ENCODE data around the gene PHRF1. TPM values are rescaled to one million over a fixed set of nuclear protein-coding genes. Genes with fewer than 3 reads are reported as not detected.

Gene PHRF1
- total RNA-seq, 6 donors from 2014 or later, result 25.7 to 93.2 (median 37.9) TPM

DNA sequence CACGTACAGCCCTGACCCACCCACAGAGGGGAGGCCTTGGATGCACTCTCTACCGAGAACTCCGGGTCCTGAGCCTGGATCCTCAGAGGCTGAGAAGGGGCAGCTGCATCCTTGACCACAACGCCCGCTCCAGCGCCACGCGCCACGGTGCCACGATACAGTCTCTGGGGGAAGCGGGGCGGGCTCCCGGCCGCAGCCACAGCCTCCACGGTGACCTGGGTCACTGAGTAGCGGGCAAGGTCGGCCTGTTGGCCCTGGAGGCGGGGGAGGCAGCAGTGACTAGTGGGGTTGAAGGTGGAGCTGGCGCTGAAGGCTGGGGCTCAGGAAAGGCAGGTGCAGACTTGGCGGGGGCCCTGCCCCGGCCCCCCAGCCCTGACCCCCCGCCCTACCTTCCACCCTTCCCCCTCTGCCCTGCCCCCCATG is 43.4 kb downstream of the PHRF1 start:
- DNase-seq, result peak in 1 of 2 donors; percentile 85
- peaks cover 0 to under 1% (median 0%) of the 10 kb centered on the region in 4 donors for H3K27me3 ChIP-seq
- H3K4me3 ChIP-seq, result no peak overlapping the region
- whole genome bisulfite sequencing, 2 donors, result 91 to 100% methylated on average over 3 to 19 of the region's 22 CpGs
- ATAC-seq (ENCODE audit: low FRiP score in 2 of 2), result no peak
- H3K9me3 ChIP-seq, result no peaks in the 10 kb centered on the region
- H3K27ac ChIP-seq, result no peak overlapping the region
- H3K36me3 ChIP-seq, result peaks cover 0 to 14% (median 3%) of the 10 kb centered on the region in 4 donors
- H3K4me1 ChIP-seq, result peaks cover 11 to 22% (median 17%) of the 10 kb centered on the region in 4 donors
- TF ChIP-seq, protein P1, sequence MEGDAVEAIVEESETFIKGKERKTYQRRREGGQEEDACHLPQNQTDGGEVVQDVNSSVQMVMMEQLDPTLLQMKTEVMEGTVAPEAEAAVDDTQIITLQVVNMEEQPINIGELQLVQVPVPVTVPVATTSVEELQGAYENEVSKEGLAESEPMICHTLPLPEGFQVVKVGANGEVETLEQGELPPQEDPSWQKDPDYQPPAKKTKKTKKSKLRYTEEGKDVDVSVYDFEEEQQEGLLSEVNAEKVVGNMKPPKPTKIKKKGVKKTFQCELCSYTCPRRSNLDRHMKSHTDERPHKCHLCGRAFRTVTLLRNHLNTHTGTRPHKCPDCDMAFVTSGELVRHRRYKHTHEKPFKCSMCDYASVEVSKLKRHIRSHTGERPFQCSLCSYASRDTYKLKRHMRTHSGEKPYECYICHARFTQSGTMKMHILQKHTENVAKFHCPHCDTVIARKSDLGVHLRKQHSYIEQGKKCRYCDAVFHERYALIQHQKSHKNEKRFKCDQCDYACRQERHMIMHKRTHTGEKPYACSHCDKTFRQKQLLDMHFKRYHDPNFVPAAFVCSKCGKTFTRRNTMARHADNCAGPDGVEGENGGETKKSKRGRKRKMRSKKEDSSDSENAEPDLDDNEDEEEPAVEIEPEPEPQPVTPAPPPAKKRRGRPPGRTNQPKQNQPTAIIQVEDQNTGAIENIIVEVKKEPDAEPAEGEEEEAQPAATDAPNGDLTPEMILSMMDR (IDR thresholded peaks at IDR 0.05), result no peak
- TF ChIP-seq EP300 (IDR thresholded peaks at IDR 0.05) (no peak), POLR2A (IDR thresholded peaks at IDR 0.05) (no peak), POLR2AphosphoS5 (IDR thresholded peaks at IDR 0.05) (no peak)

DNA sequence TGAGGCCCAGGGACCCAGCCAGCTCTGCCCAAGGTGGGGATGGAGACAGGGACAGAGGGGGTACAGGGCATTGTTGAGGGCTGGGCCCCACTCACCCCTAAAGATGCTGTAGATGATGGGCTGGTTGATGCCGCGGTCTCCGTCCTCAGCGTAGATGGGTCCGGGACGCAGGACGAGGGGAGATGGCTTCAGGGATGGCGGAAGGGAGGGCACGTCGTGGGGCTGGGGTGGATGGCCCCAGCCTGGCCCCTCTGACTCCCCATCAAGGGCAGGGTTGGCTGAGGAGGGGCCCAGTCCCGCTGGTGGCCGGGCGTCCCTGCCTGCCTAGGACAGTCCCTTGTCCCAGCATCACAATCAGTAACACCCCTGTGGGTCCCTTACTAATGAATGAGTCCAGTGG is 43.9 kb downstream of the PHRF1 start:
- H3K27me3 ChIP-seq, result peaks cover 0 to 2% (median 0%) of the 10 kb centered on the region in 4 donors
- no peak overlapping the region for H3K4me3 ChIP-seq
- 98% methylated on average over 13 of the region's 13 CpGs for WGBS, 2 donors
- H3K4me1 ChIP-seq, result peaks cover 5 to 16% (median 11%) of the 10 kb centered on the region in 4 donors
- ATAC-seq (ENCODE audit: low FRiP score in 2 of 2) (no peak), DNase-seq (peak in 1 of 2 donors; percentile 64)
- TF ChIP-seq EP300 (IDR thresholded peaks at IDR 0.05), result no peak
- TF ChIP-seq POLR2A (IDR thresholded peaks at IDR 0.05), result no peak
- no peak for TF ChIP-seq POLR2AphosphoS5 (IDR thresholded peaks at IDR 0.05)
- TF ChIP-seq, protein P1 (IDR thresholded peaks at IDR 0.05), result no peak
- no peak overlapping the region for H3K27ac ChIP-seq
- H3K9me3 ChIP-seq, result no peaks in the 10 kb centered on the region
- H3K36me3 ChIP-seq, result peaks cover 0 to 11% (median 2%) of the 10 kb centered on the region in 4 donors

DNA sequence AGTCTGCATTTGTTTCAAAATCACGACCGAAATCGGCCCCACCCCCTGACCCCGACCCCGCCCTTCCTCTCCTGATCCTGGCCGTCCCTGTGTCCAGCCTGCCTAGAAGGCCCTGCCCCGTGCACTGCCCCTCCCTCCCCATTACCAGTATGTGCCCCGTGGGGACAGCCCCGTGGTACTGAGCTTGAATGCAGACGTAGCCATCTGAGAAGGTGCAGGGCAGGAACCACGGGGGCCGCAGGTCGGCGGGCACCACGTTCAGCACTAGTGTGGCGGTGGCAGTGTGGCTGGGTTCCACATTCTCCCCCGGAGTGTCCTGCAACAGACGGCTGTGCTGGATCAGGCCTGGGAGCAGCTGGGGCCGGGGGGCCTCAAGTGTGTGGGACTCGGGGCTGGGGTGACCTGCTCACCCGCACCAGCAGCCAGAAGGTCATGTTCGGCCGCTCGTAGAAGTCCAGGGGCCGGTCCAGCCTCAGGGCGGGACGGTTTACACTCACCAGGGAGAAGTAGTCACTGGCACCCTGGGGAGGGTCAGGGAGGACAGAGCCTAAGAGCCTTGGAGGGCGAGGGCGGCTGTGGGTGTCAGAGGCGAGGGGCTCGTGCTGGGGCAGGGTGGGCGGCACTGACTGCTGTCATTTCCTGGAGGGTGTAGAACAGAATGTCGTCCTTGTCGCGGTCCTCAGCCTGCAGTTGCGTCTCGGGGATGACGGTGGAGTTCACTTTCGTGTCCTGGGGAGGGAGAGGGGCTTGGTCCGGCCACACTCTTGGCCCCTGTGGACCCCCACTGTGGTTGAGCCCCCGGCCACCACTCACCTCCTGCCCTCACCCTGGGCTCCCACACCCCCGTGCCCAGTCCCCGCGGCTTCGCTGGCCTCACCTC is 44.9 kb downstream of the PHRF1 start:
- Histone ChIP-seq H3K36me3 (peaks cover 0 to 11% (median 2%) of the 10 kb centered on the region in 4 donors), H3K4me3 (no peak overlapping the region), H3K27me3 (peaks cover 0 to 4% (median 3%) of the 10 kb centered on the region in 4 donors), H3K27ac (no peak overlapping the region), H3K4me1 (peaks cover 4 to 12% (median 7%) of the 10 kb centered on the region in 4 donors), H3K9me3 (no peaks in the 10 kb centered on the region)
- DNase-seq, result peak in 1 of 2 donors; percentile 77
- 69 to 72% methylated on average over 20 to 38 of the region's 45 CpGs for WGBS, 2 donors
- no peak for ATAC-seq (ENCODE audit: low FRiP score in 2 of 2)
- TF ChIP-seq EP300 (IDR thresholded peaks at IDR 0.05) (no peak), POLR2AphosphoS5 (IDR thresholded peaks at IDR 0.05) (no peak)
- TF ChIP-seq, protein P1 (IDR thresholded peaks at IDR 0.05), result no peak

DNA sequence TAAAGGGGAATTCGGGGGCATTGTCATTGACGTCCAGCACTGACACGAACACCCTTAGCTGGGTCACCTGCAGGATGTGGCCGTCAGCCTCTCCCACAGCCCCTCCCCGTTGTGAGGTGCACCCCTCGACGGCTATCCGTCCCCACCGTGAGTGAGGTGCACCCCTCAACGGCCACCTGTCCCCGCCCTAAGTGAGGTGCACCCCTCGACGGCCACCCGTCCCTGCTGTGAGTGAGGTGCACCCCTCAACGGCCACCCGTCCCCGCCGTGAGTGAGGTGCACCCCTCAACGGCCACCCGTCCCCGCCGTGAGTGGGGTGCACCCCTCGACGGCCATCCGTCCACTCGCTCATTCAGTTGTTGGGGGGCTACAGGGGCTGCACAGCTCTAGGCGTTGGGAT is 45.6 kb downstream of the PHRF1 start:
- TF ChIP-seq EP300 (IDR thresholded peaks at IDR 0.05), result no peak
- TF ChIP-seq POLR2AphosphoS5 (IDR thresholded peaks at IDR 0.05), result no peak
- no peak for TF ChIP-seq POLR2A (IDR thresholded peaks at IDR 0.05)
- TF ChIP-seq, protein P1 (IDR thresholded peaks at IDR 0.05), result no peak
- DNase-seq (no peak), ATAC-seq (ENCODE audit: low FRiP score in 2 of 2) (no peak)
- Histone ChIP-seq H3K36me3 (peaks cover 0 to 11% (median 2%) of the 10 kb centered on the region in 4 donors), H3K4me1 (peaks cover under 1 to 7% (median 4%) of the 10 kb centered on the region in 4 donors), H3K27me3 (peaks cover 0 to 11% (median 8%) of the 10 kb centered on the region in 4 donors), H3K27ac (no peak overlapping the region), H3K4me3 (no peak overlapping the region), H3K9me3 (no peaks in the 10 kb centered on the region)
- WGBS, 2 donors, result 88 to 92% methylated on average over 26 to 27 of the region's 27 CpGs

All from upper lobe of left lung (tissue), 6 donors.